GM19193 (cell line): Measurements from ENCODE around the gene CDKL1.

ENCODE experiments used
- POLR2A ChIP-seq: IDR thresholded peaks from 4 replicates; pipeline ENCODE4 v1.6.1; 2011; ENCODE audit not compliant: insufficient read depth, insufficient read length; ENCODE audit errors: extremely low read depth

CDKL1 gene

GRCh38 chr14:50288146-50288545 is 108.5 kb downstream of the CDKL1 start:
- no peak for TF ChIP-seq POLR2A

- TF ChIP-seq POLR2A: no peak
These were observed 110.8 kb downstream of the CDKL1 start for GRCh38 chr14:50285861-50286260.
